Sigmoid colon (tissue), 7 donors: Measurements from ENCODE around the gene ARL6IP4. TPM values are rescaled to one million over a fixed set of nuclear protein-coding genes. Genes with fewer than 3 reads are reported as not detected.

ENCODE experiments used
- DNase-seq: peaks from one replicate; pipeline ENCODE4 v3.0.0-alpha.2; 2019
- H3K27ac ChIP-seq, 4 donors: fragments of 200-600 bp; sonication (generic); one replicate each; pipeline ENCODE4 v1.5.1; 2016 to 2019; ENCODE audit warnings: mild to moderate bottlenecking in 1 of 4
- H3K27me3 ChIP-seq, 3 donors: fragments of 200-600 bp; sonication (generic); one replicate each; pipeline ENCODE4 v1.5.1; 2019; ENCODE audit warnings: mild to moderate bottlenecking in 1 of 3
- H3K36me3 ChIP-seq, 4 donors: fragments of 200-600 bp; sonication (generic); one replicate each; pipeline ENCODE4 v1.5.1; 2016 to 2019
- H3K4me1 ChIP-seq, 4 donors: fragments of 200-600 bp; sonication (generic); one replicate each; pipeline ENCODE4 v1.5.1; 2017 to 2019
- H3K4me3 ChIP-seq, 4 donors: fragments of 200-600 bp; sonication (generic); one replicate each; pipeline ENCODE4 v1.5.1; 2017 to 2019; ENCODE audit warnings: mild to moderate bottlenecking in 2 of 4, moderate library complexity in 1 of 4
- H3K9me3 ChIP-seq, 4 donors: fragments of 200-600 bp in 3 of 4; sonication (generic) in 3 of 4; one replicate each; pipeline versions ENCODE4 v1.5.1 to v1.6.1; 2013 to 2019
- CTCF ChIP-seq, 4 experiments: fragments of 450-650 bp in 3 of 4; fragments of 200-600 bp in 1 of 4; IDR thresholded peaks; one replicate each; pipeline ENCODE4 v1.5.1; 2016 to 2019; ENCODE audit warnings: antibody characterized with exemption in 4 of 4, mild to moderate bottlenecking in 3 of 4, moderate library complexity in 2 of 4
- EP300 ChIP-seq, 4 donors: sonication (generic); formaldehyde crosslinking; IDR thresholded peaks; one replicate each; pipeline ENCODE4 v1.6.1; 2017; ENCODE audit warnings: antibody characterized with exemption in 4 of 4
- POLR2A ChIP-seq, 2 donors: fragments of 450-650 bp; IDR thresholded peaks; one replicate each; pipeline ENCODE4 v1.6.1; 2016; ENCODE audit warnings: antibody characterized with exemption in 2 of 2, mild to moderate bottlenecking in 2 of 2, moderate library complexity in 2 of 2
- POLR2AphosphoS5 ChIP-seq, 4 donors: sonication (generic); formaldehyde crosslinking; IDR thresholded peaks; one replicate each; pipeline ENCODE4 v1.6.1; 2017; ENCODE audit warnings: antibody characterized with exemption in 4 of 4
- WGBS, 2 donors: extraction: QIAGEN DNeasy Blood & Tissue Kit; methylation state at CpG; one replicate each; pipeline ENCODE4 v1.1.7; 2013; 5-methylcytosine and 5-hydroxymethylcytosine counted together
- intact Hi-C: fragments of 100-400 bp; cut with DNase I; formaldehyde crosslinking; loops from one replicate; pipeline ENCODE4 v1.15.1; 2023
- polyA plus RNA-seq, 3 donors: library from polyadenylated mRNA; stranded (reverse); fragments of 200-250 nt; gene quantifications; one replicate each; pipeline ENCODE4 v1.2.3, GENCODE V29; 2013
- total RNA-seq, 4 donors: library from RNA; depleted of rRNA; stranded (reverse); fragments of >200 nt; gene quantifications; one replicate each; pipeline ENCODE4 v1.1.0, GENCODE V29; 2016
- donor health status: healthy with polysubstance abuse.
- donor health status: Bipolar disorder and iron deficiency.
- donor health status: healthy.

ARL6IP4 gene
- total and polyA plus RNA-seq, 7 donors, result 211 to 358 (median 312) TPM

DNA sequence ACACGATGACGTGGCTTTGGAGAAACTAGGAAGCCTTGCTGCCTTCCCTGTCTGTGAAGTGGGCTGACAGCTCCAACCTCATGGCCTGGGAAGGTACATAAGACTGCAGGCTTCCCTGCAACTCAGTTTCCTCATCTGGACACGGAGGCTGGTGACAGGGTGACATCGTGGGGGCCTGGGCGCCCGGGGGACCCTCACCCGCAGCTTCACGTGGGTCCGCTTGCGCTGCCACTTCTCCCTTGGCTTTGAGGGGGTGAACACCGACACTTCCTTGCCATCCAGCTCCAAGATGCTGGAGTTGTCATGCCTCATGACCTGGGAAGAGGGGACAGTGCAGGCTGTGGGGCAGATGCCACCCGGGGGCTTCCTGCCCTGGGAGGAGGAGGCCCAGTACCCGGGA is 7.6 kb downstream of the ARL6IP4 start:
- Histone ChIP-seq H3K36me3 (peaks cover 12 to 63% (median 18%) of the 10 kb centered on the region in 4 donors), H3K27me3 (no peaks in the 10 kb centered on the region), H3K27ac (no peak overlapping the region), H3K4me3 (no peak overlapping the region), H3K9me3 (no peaks in the 10 kb centered on the region), H3K4me1 (peaks cover 0 to 26% (median 24%) of the 10 kb centered on the region in 4 donors)
- WGBS, 2 donors, result 93% methylated on average over 13 of the region's 13 CpGs
- TF ChIP-seq EP300 (IDR thresholded peaks at IDR 0.05) (no peak), POLR2A (IDR thresholded peaks at IDR 0.05) (no peak), POLR2AphosphoS5 (IDR thresholded peaks at IDR 0.05) (no peak), CTCF (IDR thresholded peaks at IDR 0.05) (no peak)
- no peak for DNase-seq
- intact Hi-C loops, result no loop called here

- Histone ChIP-seq H3K27me3 (no peaks in the 10 kb centered on the region), H3K4me3 (no peak overlapping the region), H3K27ac (no peak overlapping the region), H3K4me1 (peaks cover 0 to 20% (median 17%) of the 10 kb centered on the region in 4 donors), H3K9me3 (no peaks in the 10 kb centered on the region), H3K36me3 (peaks cover 12 to 59% (median 18%) of the 10 kb centered on the region in 4 donors)
- WGBS, 2 donors, result 91 to 93% methylated on average over 21 of the region's 21 CpGs
- intact Hi-C loops, result no loop called here
- DNase-seq, result no peak
- TF ChIP-seq POLR2A (IDR thresholded peaks at IDR 0.05) (no peak), POLR2AphosphoS5 (IDR thresholded peaks at IDR 0.05) (no peak), CTCF (IDR thresholded peaks at IDR 0.05) (no peak), EP300 (IDR thresholded peaks at IDR 0.05) (no peak)
Measured at GRCh38 chr12:122988612-122989212, 8.2 kb downstream of the ARL6IP4 start.

DNA sequence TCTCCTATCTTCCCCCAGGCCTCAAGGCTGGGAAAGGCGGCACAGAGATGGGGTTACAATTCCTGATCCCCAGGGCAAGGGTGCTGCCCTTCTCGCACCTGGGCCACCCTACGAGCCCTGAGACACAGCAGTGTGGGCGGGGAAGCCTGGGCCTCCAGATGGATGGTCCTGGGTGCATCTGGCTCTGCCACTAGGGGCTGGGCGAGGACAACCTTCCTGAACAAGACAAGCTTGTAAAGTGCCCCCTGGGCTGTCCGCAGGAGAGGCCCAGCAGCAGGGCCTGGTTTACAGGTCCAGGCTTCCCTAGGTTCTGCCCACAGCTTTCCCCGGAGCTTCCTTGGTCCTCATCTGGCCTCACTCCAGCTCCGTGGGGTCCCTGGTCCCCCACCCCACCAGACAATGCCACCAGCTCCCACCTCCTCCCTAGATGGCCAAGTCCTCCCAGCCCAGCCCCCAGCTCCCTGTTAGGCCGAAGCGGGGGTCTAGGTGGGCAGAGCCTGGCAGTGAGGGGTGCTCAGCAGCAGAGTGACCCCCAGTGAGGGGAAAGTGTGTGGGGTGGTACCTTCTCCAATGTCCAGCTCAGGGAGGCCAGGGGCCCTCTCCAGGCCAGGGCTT is 8.9 kb downstream of the ARL6IP4 start:
- Histone ChIP-seq H3K36me3 (peaks cover 12 to 59% (median 18%) of the 10 kb centered on the region in 4 donors), H3K27me3 (no peaks in the 10 kb centered on the region), H3K27ac (no peak overlapping the region), H3K4me1 (peaks cover 0 to 13% (median 11%) of the 10 kb centered on the region in 4 donors), H3K9me3 (no peaks in the 10 kb centered on the region), H3K4me3 (no peak overlapping the region)
- intact Hi-C loops, result no loop called here
- TF ChIP-seq POLR2A (IDR thresholded peaks at IDR 0.05), result no peak
- no peak for TF ChIP-seq POLR2AphosphoS5 (IDR thresholded peaks at IDR 0.05)
- TF ChIP-seq EP300 (IDR thresholded peaks at IDR 0.05), result no peak
- no peak for TF ChIP-seq CTCF (IDR thresholded peaks at IDR 0.05)
- DNase-seq, result no peak
- WGBS, 2 donors, result 90 to 93% methylated on average over 10 of the region's 10 CpGs

GRCh38 chr12:122989874-122990419 is 9.5 kb downstream of the ARL6IP4 start:
- Histone ChIP-seq H3K4me1 (peaks cover 0 to 7% (median 5%) of the 10 kb centered on the region in 4 donors), H3K27me3 (no peaks in the 10 kb centered on the region), H3K9me3 (no peaks in the 10 kb centered on the region), H3K36me3 (peaks cover 12 to 59% (median 18%) of the 10 kb centered on the region in 4 donors), H3K27ac (no peak overlapping the region), H3K4me3 (no peak overlapping the region)
- WGBS, 2 donors, result 93 to 94% methylated on average over 22 of the region's 22 CpGs
- no peak for DNase-seq
- no peak for TF ChIP-seq EP300 (IDR thresholded peaks at IDR 0.05)
- intact Hi-C loops, result no loop called here

- WGBS, 2 donors, result 91 to 93% methylated on average over 13 of the region's 13 CpGs
- TF ChIP-seq POLR2AphosphoS5 (IDR thresholded peaks at IDR 0.05), result no peak
- no peak for TF ChIP-seq EP300 (IDR thresholded peaks at IDR 0.05)
- TF ChIP-seq CTCF (IDR thresholded peaks at IDR 0.05), result no peak
- TF ChIP-seq POLR2A (IDR thresholded peaks at IDR 0.05), result no peak
- intact Hi-C loops, result no loop called here
- peaks cover 12 to 54% (median 18%) of the 10 kb centered on the region in 4 donors for H3K36me3 ChIP-seq
- no peak overlapping the region for H3K27ac ChIP-seq
- DNase-seq, result no peak
- no peak overlapping the region for H3K4me3 ChIP-seq
- H3K27me3 ChIP-seq, result no peaks in the 10 kb centered on the region
- H3K9me3 ChIP-seq, result no peaks in the 10 kb centered on the region
- H3K4me1 ChIP-seq, result peaks cover 0 to 3% (median under 1%) of the 10 kb centered on the region in 4 donors
Measured at GRCh38 chr12:122990561-122990960, 10.1 kb downstream of the ARL6IP4 start.
